Measurements from ENCODE around the gene RPLP1. TPM values are rescaled to one million over a fixed set of nuclear protein-coding genes. Genes with fewer than 3 reads are reported as not detected.

RPLP1 gene
- total RNA-seq, 1 experiment from 2014 or later, result 305 TPM

GRCh38 chr15:69468241-69469121 lies 15.9 kb downstream of the RPLP1 start:
- DNase-seq (ENCODE audit: low read depth), result peak; percentile 76

- no peak for DNase-seq (ENCODE audit: low read depth)
These were observed 17.0 kb downstream of the RPLP1 start for GRCh38 chr15:69469467-69470201.

GRCh38 chr15:69472046-69472445 lies 19.4 kb downstream of the RPLP1 start:
- no peak for DNase-seq (ENCODE audit: low read depth)

DNA sequence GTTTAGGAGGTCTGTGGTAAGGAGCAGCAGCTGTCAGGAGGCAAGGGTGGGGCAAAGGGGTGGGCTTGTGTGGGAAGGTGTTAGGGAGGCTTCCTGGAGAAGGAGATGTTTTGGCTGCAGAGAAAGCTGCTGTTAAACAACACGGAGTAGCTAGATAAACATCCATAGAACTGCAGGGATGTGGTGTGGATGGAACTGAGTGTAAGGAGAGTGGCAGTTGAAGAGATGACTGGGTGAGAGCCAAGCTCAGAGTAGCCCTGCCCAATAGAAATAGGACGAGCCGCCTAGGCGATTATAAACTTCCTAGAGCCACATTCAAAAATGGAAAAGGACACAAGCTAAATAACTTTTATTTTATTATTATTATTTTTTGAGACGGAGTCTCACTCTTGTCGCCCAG lies 19.9 kb downstream of the RPLP1 start:
- DNase-seq (ENCODE audit: low read depth), result no peak

DNA sequence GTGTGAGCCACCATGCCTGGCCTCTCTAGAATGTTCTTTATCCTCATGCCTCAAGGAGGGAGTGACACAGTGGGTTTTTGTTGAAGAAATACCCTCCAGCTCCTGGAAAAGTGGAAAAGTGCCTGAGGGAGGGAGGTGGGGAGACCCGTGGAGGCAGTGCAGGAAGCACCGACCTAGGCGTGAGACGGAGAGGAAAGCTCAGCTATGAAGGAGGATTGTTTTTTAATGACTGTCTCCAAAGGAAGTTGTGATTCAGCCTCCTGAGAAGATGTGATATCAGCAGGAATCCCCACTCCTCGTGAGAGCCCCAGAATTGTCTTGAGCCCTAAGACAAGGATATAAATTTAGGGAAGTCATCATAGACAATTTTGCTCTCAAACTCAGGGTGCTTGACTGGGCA lies 21.7 kb downstream of the RPLP1 start:
- no peak for DNase-seq (ENCODE audit: low read depth)

GRCh38 chr15:69474846-69475455 lies 22.3 kb downstream of the RPLP1 start:
- DNase-seq (ENCODE audit: low read depth), result no peak

DNA sequence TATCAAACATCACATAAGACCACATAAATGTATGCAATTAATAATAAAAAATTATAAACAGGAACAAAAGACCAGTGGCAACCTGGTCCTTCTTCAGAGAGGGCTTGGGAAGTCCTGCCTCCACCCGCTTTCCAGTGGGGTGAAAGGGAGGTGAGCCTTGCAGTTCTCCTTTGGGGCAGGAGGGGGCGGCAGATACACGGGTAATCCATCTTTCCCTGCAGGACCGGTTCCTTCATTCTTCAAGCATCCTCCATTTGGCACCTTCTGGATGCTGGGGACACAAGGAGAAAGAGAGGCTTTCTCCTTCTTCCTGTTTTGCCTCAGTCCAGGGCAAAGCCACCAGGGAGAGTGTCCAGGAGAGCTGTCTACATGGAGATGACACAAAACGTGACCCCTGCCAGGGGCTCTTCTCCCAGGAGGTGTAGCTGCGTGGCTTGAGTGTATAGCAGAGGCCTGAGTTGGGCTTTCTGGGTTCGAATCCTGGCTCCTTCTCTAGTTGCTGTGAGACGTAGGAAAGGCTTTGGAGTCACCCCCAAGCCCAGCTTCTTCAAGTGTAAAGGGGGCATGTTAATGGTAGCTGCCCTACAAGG lies 23.2 kb downstream of the RPLP1 start:
- peak; percentile 58 for DNase-seq (ENCODE audit: low read depth)

GRCh38 chr15:69476704-69477473 lies 24.3 kb downstream of the RPLP1 start:
- no peak for DNase-seq (ENCODE audit: low read depth)

GRCh38 chr15:69478259-69478781 lies 25.7 kb downstream of the RPLP1 start:
- DNase-seq (ENCODE audit: low read depth), result no peak

GRCh38 chr15:69479081-69479480 lies 26.5 kb downstream of the RPLP1 start:
- DNase-seq (ENCODE audit: low read depth), result no peak

GRCh38 chr15:69479971-69480370 lies 27.4 kb downstream of the RPLP1 start:
- no peak for DNase-seq (ENCODE audit: low read depth)

GRCh38 chr15:69480932-69481331 lies 28.3 kb downstream of the RPLP1 start:
- no peak for DNase-seq (ENCODE audit: low read depth)

DNA sequence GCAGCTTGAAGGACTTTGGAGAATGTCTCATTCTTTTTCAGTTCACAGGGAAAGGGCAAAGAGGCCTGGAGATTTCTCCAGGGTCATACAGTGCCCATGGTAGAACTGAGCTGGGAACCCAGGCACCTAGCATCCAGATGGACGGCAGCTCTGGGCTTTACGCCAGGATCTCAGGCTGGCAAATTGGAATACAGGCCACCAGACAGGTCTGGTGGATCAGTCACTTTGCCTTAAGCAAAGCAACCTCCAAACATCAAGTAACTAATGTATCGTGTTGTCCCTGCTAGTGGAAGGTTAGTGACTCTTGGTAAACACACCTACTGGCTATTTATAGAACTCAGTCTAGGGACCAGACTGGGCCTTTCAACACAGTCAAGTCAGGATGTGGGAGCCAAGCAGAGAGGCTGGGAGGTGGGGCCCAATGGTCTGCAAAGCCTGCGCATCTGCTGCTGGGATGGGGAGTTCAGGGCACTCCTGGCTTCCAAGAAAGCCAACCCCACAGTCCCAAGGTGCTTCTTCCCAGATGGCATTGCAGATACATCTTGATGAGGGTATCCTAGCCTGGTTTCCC lies 30.2 kb downstream of the RPLP1 start:
- DNase-seq (ENCODE audit: low read depth), result no peak

DNA sequence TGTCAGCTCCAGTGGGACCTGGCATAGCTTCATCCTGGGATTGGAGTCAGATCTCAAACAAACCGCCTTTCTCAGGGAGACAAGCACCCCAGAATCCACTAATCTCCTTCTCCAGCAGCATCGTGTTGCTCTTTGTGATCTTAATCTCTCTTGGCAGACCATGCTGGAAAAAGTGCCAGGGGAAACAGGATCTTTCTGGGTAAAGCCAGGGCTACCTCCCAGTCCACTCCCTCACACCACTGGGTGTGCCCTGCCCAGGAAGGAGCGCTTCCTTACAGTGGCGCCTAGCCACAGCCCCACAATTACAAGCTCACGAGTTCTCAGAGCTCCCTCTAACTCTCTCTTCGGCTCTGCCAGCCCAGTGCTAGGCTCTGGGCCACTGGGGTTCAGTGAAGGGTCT lies 32.2 kb downstream of the RPLP1 start:
- no peak for DNase-seq (ENCODE audit: low read depth)

GRCh38 chr15:69486481-69487110 lies 34.0 kb downstream of the RPLP1 start:
- DNase-seq (ENCODE audit: low read depth), result no peak

DNA sequence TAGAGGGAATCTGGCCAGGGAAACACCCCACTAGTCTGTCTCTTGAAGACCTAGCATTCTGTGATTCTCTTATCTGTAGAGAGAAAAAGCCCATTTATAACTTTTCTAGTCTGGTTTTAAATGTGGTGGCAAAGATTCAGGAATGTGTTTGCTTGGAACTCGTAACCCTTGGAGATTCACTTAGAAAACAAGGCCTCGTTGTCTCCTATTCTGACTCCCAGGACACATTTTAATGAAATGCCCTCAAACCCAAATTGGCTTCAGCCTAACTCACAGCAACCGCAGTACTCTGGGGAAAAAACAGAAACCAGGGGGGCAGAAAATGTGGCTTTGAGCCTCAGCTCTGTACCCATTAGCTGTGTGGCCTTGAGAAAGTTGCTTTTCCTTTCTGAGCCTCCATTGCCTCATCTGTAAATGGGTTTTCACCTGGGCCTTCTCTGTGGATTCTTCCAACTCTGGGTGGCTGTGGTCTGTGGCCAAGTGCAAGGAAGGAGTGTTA lies 36.5 kb downstream of the RPLP1 start:
- DNase-seq (ENCODE audit: low read depth), result no peak

DNA sequence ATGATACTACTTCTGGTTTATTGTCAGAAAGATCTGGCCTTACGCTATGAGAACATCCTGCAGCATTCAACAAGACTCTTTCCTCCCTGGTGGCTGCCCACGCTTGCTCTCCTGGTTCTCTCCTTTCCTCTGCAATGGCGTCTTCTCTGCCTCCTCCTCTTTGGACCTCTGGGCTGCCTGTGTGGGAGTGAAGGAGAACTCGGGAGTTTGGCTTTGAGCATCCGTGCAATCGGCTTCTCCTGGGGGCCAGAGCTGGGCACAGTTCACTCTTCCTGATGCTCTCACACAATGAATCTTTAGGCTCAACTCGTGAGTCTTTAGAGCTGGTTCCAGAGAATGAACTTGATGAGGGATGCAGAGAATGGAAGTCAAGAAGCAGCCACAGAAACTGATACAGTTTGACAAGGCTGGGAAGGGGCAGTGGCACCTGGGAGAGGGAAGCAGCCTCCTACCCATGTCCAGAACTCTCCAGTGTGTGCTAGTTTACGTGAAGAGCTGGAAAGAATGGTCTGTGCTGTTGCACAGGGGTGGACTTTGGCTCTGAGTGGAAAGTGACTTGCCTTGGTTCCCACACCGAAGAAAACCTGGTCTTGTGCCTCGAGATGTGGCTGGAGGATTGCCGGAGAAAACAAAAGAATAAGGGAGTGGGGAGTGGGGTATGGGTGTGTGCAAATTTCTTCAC lies 37.9 kb downstream of the RPLP1 start:
- no peak for DNase-seq (ENCODE audit: low read depth)

DNA sequence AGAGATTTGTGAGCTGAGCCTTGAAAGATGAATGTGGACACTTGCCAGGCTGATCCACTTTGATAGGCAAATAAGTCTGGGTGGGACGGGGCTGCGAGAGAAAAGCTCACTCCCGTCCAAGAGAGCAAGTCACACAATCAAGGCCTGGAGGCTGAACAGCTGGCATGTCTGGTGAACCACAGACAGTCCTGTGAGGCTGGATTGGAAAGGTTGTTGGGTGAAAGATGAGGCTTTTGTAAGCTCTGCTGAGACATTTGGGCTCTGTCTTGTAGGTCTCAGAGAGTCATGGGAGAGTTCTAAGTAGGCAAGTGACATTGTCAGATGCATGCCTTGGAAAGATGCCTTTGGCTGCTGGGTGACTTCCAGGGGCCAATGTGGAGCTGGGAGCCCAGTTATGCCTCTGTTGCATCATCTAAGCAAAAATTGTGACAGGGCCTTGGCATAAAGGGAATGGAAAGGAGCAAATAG lies 38.5 kb downstream of the RPLP1 start:
- no peak for DNase-seq (ENCODE audit: low read depth)

DNA sequence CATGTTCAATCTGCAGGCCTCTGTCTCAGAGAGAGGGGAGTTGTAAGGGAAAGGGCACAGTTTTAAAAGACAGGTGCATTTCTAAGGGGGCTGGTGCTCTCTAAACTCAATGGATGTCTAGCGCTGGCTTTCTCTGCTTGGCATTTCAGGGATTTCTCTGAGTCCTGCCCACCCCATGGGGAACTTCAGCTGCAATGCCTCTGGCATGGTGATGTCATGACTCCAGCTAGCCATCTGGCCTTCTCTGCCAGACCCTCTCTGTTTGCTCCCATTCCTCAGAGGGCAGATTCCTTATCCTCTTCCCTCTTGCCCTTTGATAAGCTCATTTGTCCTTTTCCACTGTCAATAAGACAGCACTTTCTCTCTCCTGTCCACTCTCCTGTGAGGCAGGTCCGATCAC lies 40.8 kb downstream of the RPLP1 start:
- DNase-seq (ENCODE audit: low read depth), result no peak
